GM21360 (cell line): ENCODE results near the gene KAZN.

ENCODE experiments used
- ATAC-seq: cut with Tn5 transposase; IDR thresholded peaks from one replicate; pipeline ENCODE4 v1.9.1; 2021; ENCODE audit warnings: mild to moderate bottlenecking, moderate library complexity; ENCODE audit not compliant: unreplicated experiment

The KAZN gene

DNA sequence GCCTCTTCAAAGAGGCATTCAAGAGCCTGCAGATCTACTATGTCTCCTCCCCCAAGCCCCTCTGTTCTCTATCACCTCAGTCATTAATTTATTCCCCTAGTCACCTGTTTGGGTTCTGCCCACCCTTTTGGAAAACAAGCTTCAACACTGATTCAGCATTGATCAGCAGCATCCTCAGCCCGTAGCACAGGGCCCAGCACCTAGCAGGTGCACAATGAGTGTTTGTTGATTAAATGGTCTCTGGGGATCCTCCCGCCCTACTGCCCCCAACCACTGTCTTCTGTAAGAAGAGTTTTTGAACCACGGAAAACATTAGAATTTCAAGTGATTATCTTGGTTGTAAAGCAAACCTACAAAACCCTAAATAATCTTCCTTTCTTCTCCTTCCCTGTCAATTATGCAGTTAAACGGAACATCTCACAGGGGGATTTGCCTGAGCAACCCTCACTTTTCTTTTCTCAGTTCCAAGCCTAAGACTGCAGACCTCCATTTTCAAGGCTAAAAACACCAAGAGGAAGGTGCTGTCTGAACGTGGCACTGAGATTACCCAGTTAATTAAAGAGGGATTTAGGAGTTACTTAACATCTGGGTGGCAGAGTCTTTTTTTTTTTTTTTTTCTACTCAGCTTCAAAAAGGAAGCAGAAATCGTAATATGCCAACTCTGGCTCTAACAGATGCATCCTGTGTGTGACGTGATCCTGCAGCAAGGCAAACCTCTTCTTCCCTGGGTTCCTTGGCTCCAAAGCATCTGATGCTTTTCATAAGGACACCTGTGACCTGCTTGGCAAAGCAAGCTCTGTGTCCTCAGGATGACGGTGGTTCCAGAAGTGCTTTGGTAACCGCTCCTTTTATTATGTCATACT is 163.0 kb downstream of the KAZN start:
- no peak for ATAC-seq

DNA sequence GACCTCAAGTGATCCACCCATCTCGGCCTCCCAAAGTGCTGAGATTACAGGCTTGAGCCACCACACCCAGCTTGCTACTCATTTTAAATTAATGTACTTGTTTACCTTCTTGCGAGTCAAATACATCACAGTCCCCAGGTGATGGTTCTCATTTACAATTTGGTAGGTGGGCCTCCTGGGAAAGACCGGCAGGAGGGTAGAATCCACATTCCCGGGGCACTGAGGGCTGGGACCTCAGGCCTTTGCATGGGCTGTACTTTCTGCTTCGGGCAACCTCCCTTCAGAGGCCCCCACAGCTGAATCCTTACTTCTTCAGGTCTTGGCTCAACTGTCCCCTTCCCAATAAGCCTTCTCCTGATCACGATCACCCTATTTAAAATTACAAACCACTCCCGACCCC is 165.5 kb downstream of the KAZN start:
- ATAC-seq, result no peak

DNA sequence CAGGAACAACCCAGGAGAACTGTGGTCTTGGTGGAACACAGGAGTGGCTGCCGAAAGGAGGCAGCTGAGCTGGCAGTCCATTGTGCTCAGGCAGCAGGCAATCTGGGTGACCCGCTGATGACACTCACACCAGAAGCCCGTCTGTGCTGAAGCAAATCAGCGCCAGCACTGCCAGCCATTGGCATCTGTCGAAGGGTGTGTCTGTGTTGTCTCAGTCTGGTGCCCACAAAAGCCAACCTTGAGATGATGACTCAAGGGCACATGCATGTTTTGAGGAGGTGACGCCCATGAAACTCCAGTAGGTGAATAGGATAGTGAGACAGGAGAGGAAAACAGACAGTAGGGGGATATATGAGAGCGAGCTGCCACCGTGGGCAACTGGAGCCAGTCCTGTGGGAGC is 167.3 kb downstream of the KAZN start:
- no peak for ATAC-seq

DNA sequence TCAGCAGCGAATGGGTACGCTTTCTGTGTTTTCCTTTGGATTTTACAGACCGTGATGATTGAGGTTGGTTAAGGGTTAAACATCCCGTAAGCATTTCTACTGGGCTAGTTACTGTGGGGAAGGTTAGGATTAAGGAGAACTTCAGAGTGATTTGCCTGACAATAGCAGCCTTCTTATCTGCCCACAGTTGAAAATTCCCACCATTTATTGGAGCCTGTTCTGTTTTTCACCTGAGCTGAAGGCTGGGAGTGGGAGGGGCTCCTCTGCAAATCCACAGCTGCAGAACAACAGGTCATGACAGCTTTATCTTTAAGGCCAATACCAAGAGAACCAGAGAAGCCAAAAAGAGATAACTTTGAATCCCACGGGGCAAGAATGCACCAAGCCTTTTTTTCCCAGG is 168.6 kb downstream of the KAZN start:
- no peak for ATAC-seq

- no peak for ATAC-seq
Observed at GRCh38 chr1:14768582-14769304, 170.3 kb downstream of the KAZN start.

- no peak for ATAC-seq
Observed at GRCh38 chr1:14769486-14770274, 171.2 kb downstream of the KAZN start.

DNA sequence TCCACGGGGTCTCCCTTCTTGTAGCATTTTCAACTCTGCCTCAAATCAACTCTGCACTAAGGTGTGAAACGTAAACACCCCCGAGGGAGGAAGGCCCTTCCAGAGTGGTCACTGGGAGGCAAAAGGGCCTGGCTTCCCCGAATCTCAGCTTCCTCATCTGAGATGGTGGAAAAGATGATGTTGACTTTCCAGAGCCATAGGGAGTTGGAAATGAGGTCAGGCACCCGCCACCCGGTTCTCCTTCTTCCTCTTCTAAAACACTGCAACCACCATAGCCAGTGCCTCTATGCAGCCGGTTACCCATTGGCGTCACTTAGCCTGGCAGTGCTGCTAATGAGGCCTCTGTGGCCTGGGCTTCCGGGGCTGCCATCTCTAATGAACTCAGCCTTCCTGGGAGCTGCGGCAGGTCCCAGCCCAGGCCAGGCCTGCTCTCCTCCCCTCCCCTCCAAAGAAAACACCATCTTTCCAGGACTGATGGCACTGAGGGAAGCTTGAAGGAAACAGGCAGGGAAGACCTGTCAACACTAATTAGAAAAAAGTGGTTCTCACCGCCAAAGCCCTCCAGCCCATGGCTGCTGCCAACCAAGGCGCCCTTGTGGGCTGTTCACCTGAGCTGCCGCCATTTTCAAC is 175.0 kb downstream of the KAZN start:
- no peak for ATAC-seq

DNA sequence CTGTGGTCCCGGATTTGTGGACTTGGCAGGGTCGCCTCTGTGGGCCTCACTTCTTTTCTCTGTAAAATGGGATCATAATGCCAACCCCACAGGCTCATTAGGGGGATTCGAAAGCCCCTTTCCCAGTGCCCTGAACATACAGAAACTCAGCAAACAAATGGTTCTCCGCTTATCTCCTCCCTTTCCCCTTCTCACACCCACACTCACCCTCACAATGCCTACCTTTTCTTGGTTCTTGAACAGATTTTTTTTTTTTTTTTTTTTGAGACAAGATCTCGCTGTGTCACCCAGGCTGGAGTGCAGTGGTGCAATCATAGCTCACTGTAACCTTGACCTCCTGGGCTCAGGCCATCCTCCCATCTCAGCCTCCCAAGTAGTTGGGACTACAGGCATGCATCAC is 175.7 kb downstream of the KAZN start:
- no peak for ATAC-seq

- ATAC-seq, result no peak
Observed at GRCh38 chr1:14774988-14775387, 176.5 kb downstream of the KAZN start.

DNA sequence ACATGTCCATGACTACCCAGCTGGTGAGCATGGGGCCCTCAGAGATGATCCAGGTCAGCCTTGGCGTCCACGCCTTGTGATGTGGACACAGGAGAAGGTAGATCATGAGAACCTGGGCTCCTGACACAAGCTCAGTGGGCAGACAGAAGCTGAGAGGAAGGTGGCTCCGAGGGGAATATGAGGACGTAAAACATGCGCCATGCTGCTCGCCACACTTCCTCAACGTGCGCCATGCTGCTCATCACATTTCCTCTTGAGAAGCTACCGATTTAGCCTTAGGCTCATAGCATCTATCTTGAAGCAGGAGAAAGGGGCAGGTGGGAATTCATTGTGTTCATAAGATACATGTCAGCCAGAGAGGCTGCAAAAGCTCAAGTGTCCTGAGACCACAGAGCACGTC is 176.9 kb downstream of the KAZN start:
- ATAC-seq, result no peak

- ATAC-seq, result no peak
Observed at GRCh38 chr1:14777516-14778506, 179.3 kb downstream of the KAZN start.

DNA sequence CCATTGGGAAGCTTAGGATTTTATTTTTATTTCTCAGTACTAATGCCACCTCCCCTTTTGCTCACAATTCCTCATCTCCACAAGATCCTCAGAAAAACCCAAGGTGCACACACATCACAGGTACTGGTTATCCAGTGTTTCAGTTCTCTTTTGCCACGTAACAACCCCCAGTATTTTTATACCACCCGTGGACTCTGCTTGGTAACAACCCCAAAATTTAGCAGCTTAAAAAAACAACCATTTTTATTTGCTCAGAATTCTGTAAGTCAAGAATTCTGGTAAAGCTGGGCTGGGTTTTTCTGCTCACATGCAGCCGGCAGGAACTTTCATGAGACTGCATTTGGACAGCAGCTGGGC is 180.0 kb downstream of the KAZN start:
- no peak for ATAC-seq

- no peak for ATAC-seq
Observed at GRCh38 chr1:14778898-14779865, 180.7 kb downstream of the KAZN start.

DNA sequence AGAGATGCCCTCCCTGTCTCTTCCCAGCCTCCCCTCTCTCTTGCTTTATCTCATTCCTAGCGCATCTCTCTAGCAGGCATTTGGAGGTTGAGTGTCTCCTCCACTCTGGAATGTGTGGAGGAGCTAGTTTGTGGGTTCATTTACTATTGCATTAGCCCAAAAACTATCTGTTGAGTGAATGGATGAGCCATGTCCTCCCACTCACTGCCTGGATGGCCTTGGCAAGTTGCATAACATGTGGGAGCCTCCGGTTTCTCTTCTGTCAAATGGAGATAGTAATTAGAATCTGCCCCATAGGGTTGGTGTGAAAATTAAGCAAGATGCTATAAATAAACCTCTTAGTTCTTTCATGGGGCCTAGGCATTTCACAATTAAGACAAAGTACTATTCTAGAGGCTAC is 181.8 kb downstream of the KAZN start:
- no peak for ATAC-seq

DNA sequence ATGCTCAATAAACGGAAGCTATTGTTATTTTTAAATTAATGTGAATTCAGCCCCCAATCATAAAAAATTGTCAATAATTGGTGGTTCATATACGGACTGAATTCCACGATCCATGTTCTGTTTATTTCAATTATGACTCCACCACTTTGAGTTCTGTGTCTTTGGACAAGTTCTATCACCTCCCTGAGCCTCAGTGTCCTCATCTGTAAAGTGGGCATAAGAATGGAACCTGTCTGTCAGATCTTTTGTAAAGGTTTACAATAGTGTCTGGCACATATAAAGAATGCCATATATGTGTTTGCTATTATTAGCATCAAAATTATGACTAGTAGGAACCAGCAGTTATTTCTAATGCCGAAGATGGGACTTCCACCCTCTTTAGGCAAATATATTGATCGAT is 183.3 kb downstream of the KAZN start:
- ATAC-seq, result no peak

- ATAC-seq, result no peak
Observed at GRCh38 chr1:14782741-14783591, 184.5 kb downstream of the KAZN start.

DNA sequence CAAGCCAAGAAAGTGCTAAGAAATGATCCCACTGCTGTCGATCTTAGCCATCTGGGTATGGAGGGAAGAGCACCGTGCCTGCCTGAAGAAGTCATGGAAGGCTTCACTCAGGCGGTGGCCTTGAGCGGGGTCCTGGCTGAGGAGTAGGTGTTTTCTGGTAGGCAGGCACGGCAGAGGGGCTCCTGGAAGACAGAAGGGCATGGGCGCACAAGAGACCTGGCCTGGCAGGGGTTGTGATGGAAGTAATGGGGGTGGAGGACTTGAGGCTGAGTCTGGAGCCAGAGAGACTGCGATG is 185.1 kb downstream of the KAZN start:
- ATAC-seq, result no peak
